Right renal cortex interstitium (tissue), 3 donors: ENCODE data around the gene ACOT9. TPM values are rescaled to one million over a fixed set of nuclear protein-coding genes. Genes with fewer than 3 reads are reported as not detected.

ENCODE experiments used
- polyA plus RNA-seq, 3 donors: library from polyadenylated mRNA; unstranded; fragments of 120-200 nt; gene quantifications; one replicate each; pipeline ENCODE4 v1.2.1, GENCODE V29; 2013; ENCODE audit not compliant: insufficient read length in 3 of 3

The ACOT9 gene
- polyA plus RNA-seq, 3 donors: 27.5 to 33.4 (median 32.3) TPM

Other genes starting within 250 kb of the ACOT9 start
- gene PRDX4, start 75.8 kb downstream of the ACOT9 start, polyA plus RNA-seq: 100 to 1,000 TPM; 118 to 128 (median 120) TPM
- gene SAT1, start 39.9 kb upstream of the ACOT9 start, polyA plus RNA-seq: 100 to 1,000 TPM; 307 to 317 (median 315) TPM
- 10 to 100 TPM; 38.6 to 44.8 (median 43.8) TPM for gene APOO, start 164.7 kb upstream of the ACOT9 start, polyA plus RNA-seq
- gene CXorf58, start 164.7 kb upstream of the ACOT9 start, polyA plus RNA-seq: under 1 TPM; 0.22 to 0.42 (median 0.36) TPM